ELR (cell line): ENCODE data around the gene TMEM132D.

Source experiments
- DNase-seq: peaks from one replicate; pipeline ENCODE4 v3.0.0-alpha.2; 2015; ENCODE audit warnings: low read depth

Gene TMEM132D

GRCh38 chr12:129873111-129873832 lies 30.6 kb downstream of the TMEM132D start:
- no peak for DNase-seq

GRCh38 chr12:129871991-129872972 lies 31.5 kb downstream of the TMEM132D start:
- DNase-seq: no peak

- DNase-seq: no peak
Observed at GRCh38 chr12:129870796-129871195, 33.0 kb downstream of the TMEM132D start.

GRCh38 chr12:129870136-129870535 lies 33.7 kb downstream of the TMEM132D start:
- no peak for DNase-seq

GRCh38 chr12:129868575-129868974 lies 35.2 kb downstream of the TMEM132D start:
- DNase-seq: no peak

GRCh38 chr12:129863938-129864337 lies 39.9 kb downstream of the TMEM132D start:
- no peak for DNase-seq

GRCh38 chr12:129862561-129863175 lies 41.2 kb downstream of the TMEM132D start:
- no peak for DNase-seq

- no peak for DNase-seq
Observed at GRCh38 chr12:129861951-129862350, 41.9 kb downstream of the TMEM132D start.

GRCh38 chr12:129854591-129854990 lies 49.2 kb downstream of the TMEM132D start:
- no peak for DNase-seq

GRCh38 chr12:129851296-129851695 lies 52.5 kb downstream of the TMEM132D start:
- no peak for DNase-seq

- no peak for DNase-seq
Observed at GRCh38 chr12:129848876-129849275, 54.9 kb downstream of the TMEM132D start.

- DNase-seq: no peak
Observed at GRCh38 chr12:129847063-129847462, 56.8 kb downstream of the TMEM132D start.

- no peak for DNase-seq
Observed at GRCh38 chr12:129844662-129845220, 59.1 kb downstream of the TMEM132D start.

- no peak for DNase-seq
Observed at GRCh38 chr12:129841251-129841650, 62.6 kb downstream of the TMEM132D start.

- DNase-seq: no peak
Observed at GRCh38 chr12:129840145-129840884, 63.5 kb downstream of the TMEM132D start.

- no peak for DNase-seq
Observed at GRCh38 chr12:129839679-129840078, 64.1 kb downstream of the TMEM132D start.

- DNase-seq: no peak
Observed at GRCh38 chr12:129831294-129831693, 72.5 kb downstream of the TMEM132D start.

GRCh38 chr12:129830796-129831195 lies 73.0 kb downstream of the TMEM132D start:
- DNase-seq: no peak

- DNase-seq: no peak
Observed at GRCh38 chr12:129827866-129828384, 75.9 kb downstream of the TMEM132D start.

- no peak for DNase-seq
Observed at GRCh38 chr12:129827102-129827865, 76.5 kb downstream of the TMEM132D start.

GRCh38 chr12:129826273-129826672 lies 77.6 kb downstream of the TMEM132D start:
- no peak for DNase-seq
